Stimulated activated CD8-positive, alpha-beta memory T cell treated with anti-CD3 and anti-CD28 coated beads, Interleukin-2, amount 100 ng/mL, for 48 hours (primary cell): ENCODE measurements around the gene BTAF1.

Experiments used
- DNase-seq, 2 donors: peaks; one replicate each; pipeline ENCODE4 v3.0.0-alpha.2; 2020; ENCODE audit warnings: low read depth in 2 of 2

Gene BTAF1

GRCh38 chr10:92052088-92052487 is 128.5 kb downstream of the BTAF1 start:
- DNase-seq = no peak

GRCh38 chr10:92052741-92053140 is 129.2 kb downstream of the BTAF1 start:
- DNase-seq = no peak

- no peak for DNase-seq
These were observed 131.2 kb downstream of the BTAF1 start for GRCh38 chr10:92054807-92055206.

- no peak for DNase-seq
These were observed 138.7 kb downstream of the BTAF1 start for GRCh38 chr10:92062273-92062672.

- DNase-seq = no peak
These were observed 140.9 kb downstream of the BTAF1 start for GRCh38 chr10:92064506-92064905.

- DNase-seq = no peak
These were observed 142.8 kb downstream of the BTAF1 start for GRCh38 chr10:92066386-92066785.

GRCh38 chr10:92068900-92069299 is 145.3 kb downstream of the BTAF1 start:
- DNase-seq = no peak

GRCh38 chr10:92074126-92074887 is 150.7 kb downstream of the BTAF1 start:
- DNase-seq = no peak

- DNase-seq = no peak
These were observed 152.3 kb downstream of the BTAF1 start for GRCh38 chr10:92075829-92076228.

- DNase-seq = no peak
These were observed 153.2 kb downstream of the BTAF1 start for GRCh38 chr10:92076722-92077121.

GRCh38 chr10:92079003-92079402 is 155.4 kb downstream of the BTAF1 start:
- no peak for DNase-seq
